GM19035 (cell line): ENCODE measurements around the gene TMCO4.

Experiments used
- ATAC-seq: cut with Tn5 transposase; IDR thresholded peaks from one replicate; pipeline ENCODE4 v1.9.1; 2021; ENCODE audit not compliant: unreplicated experiment

The TMCO4 gene

GRCh38 chr1:19689085-19689757, 110.5 kb downstream of the TMCO4 start:
- ATAC-seq: no peak

GRCh38 chr1:19688041-19688842, 111.5 kb downstream of the TMCO4 start:
- no peak for ATAC-seq

- no peak for ATAC-seq
Observed at GRCh38 chr1:19687414-19687813, 112.3 kb downstream of the TMCO4 start.

GRCh38 chr1:19685994-19686393, 113.7 kb downstream of the TMCO4 start:
- no peak for ATAC-seq

GRCh38 chr1:19684677-19685076, 115.0 kb downstream of the TMCO4 start:
- ATAC-seq: no peak

- ATAC-seq: no peak
Observed at GRCh38 chr1:19683351-19683750, 116.4 kb downstream of the TMCO4 start.

GRCh38 chr1:19682901-19683300, 116.8 kb downstream of the TMCO4 start:
- ATAC-seq: no peak

- ATAC-seq: no peak
Observed at GRCh38 chr1:19682257-19682656, 117.5 kb downstream of the TMCO4 start.

GRCh38 chr1:19680644-19681043, 119.1 kb downstream of the TMCO4 start:
- no peak for ATAC-seq

- no peak for ATAC-seq
Observed at GRCh38 chr1:19679691-19680090, 120.0 kb downstream of the TMCO4 start.

- ATAC-seq: no peak
Observed at GRCh38 chr1:19678931-19679453, 120.7 kb downstream of the TMCO4 start.

- ATAC-seq: no peak
Observed at GRCh38 chr1:19678493-19678892, 121.2 kb downstream of the TMCO4 start.

GRCh38 chr1:19676438-19676922, 123.2 kb downstream of the TMCO4 start:
- ATAC-seq: no peak

GRCh38 chr1:19675797-19676196, 123.9 kb downstream of the TMCO4 start:
- ATAC-seq: no peak

- no peak for ATAC-seq
Observed at GRCh38 chr1:19672237-19672636, 127.5 kb downstream of the TMCO4 start.

GRCh38 chr1:19670787-19671186, 128.9 kb downstream of the TMCO4 start:
- ATAC-seq: no peak

GRCh38 chr1:19668888-19669287, 130.8 kb downstream of the TMCO4 start:
- no peak for ATAC-seq

GRCh38 chr1:19665496-19666465, 133.9 kb downstream of the TMCO4 start:
- no peak for ATAC-seq

- no peak for ATAC-seq
Observed at GRCh38 chr1:19665186-19665495, 134.6 kb downstream of the TMCO4 start.

- ATAC-seq: no peak
Observed at GRCh38 chr1:19664453-19665185, 135.1 kb downstream of the TMCO4 start, which contains the start of gene HTR6. Gene HTR6, plus strand, starts transcription at chr1:19664875. Its CDS starts 879 bp downstream, at chr1:19665754.
